Activated effector memory CD4-positive, alpha-beta T cell treated with anti-CD3 and anti-CD28 coated beads, Interleukin-2, amount 50 U/mL, for 16 hours (primary cell): ENCODE measurements around the gene NCKAP5.

Experiments used
- DNase-seq: peaks from one replicate; pipeline ENCODE4 v3.0.0-alpha.2; 2020

Gene NCKAP5

DNA sequence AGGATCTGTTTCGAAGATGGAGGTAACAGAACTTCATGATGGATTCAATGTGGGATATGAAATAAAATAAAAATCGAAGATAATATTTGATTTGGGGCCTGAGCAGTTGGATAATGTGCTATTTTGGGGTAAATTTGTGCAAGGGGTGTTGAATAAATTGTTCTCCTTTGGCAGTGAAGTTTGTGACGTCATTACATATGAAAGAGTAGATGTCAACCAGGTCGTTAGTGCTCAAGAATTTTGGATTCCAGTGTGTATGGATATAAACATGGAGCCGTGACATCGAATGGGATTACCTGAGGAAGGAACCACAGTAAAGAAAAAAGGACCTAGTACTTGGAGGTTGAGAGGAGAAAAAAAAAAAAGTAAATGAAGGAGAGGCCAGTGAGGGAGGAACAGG, 253.0 kb downstream of the NCKAP5 start:
- no peak for DNase-seq

DNA sequence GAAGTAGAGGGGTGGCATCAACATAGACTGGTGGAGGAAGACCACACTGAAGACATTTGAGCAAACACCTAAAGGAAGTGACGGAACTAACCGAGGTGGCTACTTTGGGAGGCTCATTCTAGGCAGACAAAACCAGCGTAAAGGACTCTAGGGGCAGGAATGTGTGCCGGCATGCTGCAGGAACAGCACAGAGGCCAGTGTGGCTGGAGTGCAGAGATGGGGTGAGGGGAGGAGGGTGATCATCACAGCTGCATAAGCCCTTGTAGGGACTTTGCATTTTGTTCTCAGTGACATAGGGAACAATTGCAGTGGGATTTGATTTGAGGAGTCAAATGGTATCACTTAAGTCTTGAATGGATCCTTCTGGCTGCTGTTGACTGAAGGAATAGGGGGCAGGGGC, 253.5 kb downstream of the NCKAP5 start:
- DNase-seq = no peak

DNA sequence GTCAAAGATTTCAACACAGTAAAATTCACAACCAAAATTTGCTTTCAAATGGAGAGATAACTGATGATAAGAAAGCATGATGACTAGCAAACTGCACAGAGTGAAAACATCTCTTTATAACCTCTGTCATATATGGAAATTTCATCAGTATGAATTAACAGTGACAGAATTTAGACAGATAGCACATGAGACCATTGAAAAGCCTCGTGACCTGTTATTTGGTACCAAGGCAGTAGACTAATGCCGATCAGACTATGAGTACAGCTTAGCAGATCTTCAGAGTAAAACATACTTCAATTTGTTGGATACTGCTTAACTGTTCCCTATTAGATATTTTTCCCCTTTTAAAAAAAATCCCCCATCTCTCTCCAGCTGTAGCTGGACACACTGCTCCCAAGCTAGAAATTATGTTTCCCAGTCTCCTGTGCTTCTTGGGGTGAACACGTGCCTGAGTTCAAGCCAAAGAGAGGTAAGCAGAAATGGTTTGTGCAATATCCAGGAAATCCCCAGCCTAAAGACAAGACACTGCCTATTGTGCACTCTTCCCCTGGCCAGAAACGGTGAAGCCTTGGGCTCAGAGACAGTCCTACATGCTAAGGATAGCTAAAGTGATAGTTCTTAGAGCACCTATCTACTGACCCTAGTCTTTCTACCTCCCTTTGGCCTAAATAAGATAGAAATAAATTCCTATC, 256.1 kb downstream of the NCKAP5 start:
- DNase-seq = no peak

DNA sequence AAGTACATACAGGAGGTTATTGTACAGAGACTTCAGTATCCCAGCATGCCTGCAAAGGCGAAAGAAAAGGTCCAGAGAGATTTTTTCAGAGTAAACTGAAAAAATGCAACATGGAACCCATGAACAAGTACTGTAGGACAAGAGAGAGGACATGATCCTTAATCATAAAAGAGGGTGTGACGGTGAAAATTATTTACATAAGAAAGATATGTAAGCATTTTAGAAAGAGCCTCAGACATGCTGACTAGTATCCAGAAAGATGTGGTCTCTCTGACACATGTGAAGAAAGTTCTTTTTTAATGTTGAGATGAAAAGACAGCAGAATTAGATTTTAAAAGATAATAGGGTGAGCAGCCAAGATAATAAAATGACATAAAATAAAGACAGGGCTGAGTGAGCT, 262.0 kb downstream of the NCKAP5 start:
- DNase-seq = no peak

DNA sequence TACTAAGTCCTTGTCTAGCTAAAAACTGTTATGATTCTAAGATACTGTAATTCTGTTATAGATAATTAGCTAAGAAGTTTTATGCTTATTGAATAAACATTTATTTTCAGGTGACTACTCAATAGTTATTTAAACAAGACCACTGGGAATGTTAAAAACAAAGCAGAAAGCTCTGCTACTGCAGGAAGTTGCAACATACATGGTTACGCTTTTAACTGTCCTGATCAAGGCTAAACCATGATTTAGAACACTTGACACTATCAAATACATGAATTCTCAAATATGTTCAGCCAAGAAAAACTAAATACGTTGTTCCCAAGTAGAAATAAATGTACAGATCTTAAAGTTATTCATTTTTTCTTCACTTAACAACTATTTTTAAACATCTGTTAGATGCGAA, 263.9 kb downstream of the NCKAP5 start:
- no peak for DNase-seq

DNA sequence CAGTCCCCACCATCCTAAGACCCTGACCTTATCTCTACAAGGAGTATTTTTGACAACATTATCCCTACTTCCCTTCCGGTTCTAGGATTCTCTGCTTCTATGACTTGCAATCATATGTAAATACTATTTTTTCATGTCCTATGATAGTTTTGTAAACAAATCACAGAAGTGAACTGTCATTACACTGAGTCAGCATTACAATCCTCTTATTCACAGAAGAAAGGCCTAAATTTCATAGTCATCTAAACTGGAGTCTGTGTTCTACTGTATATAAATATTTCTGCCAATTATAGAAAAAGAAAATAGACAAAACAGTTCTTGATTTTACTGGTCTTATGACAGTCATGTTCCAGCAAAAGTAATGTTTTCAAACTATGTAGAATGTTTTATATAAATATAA, 265.1 kb downstream of the NCKAP5 start:
- no peak for DNase-seq

DNA sequence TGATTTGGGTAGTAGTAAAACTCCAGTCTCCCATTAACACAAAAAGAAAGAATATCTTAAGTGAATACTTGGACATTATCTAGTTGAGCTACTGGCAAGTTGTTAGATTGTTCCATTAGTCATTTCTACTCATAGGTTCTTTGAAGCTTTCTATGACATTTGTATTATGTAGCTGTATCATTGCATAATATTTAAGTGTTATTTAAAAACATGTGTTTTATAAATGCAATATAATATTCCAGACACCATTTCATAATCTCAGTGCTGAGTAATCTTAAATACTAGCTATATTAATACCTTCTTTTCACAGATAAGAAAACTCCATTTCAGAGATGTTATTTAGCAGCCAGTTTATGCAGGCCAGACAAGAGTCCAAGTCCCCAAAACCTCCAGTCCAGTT, 271.9 kb downstream of the NCKAP5 start:
- no peak for DNase-seq

DNA sequence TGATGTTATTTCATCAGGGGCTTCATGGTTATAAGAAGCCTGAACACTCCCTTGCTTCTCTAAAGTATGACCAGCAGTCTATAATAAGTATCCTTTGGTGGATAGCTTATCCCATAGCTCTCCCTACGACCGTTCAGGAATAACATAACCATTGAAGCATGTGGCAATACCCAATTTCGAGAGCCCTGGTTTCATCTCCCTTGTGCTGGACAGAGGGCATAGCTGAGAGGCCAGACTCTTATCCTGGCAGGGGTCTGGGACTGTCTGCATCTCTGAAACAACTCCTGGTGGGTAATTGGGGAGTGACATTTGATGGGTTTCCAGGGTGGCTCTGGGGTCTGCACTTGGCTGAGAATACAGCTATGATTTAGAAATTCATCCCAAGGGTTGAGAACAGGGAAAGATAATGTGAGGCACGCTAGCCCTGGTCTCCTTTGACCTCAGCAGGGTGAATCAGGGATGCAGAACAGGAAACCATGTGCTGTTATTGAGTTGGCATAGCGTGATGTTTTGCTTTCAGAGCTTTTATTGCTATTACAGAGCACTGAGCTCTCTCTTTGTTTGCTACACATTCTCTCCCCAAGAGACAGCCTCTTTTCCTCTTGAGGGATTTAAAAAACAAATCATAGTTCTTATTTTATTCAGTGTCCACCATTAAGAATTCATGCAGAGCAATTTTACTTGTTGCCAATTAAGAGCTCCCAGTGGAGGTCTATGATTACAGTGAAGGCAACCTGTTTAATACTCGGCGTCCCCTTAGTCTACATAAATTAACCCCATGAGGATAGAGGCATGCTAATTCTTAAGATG, 274.5 kb downstream of the NCKAP5 start:
- no peak for DNase-seq

DNA sequence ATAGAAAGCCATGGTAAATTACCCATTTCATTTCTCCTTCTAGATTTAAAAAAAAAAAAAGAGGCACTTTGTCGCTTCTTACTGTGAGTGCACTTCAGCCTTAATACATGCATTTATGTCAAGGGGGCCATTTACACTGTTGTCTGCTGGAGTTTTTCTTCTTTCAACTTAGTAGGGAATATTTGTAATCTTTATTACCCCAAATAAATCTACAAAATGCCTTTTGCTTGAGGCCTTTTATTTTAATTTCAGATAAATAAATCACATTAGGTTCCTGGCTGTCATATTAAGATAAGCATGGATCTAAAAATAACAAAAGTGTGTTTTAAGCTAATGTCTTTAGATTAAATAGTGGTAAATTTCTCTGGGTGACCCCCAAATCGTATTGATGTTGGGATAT, 276.0 kb downstream of the NCKAP5 start:
- no peak for DNase-seq

DNA sequence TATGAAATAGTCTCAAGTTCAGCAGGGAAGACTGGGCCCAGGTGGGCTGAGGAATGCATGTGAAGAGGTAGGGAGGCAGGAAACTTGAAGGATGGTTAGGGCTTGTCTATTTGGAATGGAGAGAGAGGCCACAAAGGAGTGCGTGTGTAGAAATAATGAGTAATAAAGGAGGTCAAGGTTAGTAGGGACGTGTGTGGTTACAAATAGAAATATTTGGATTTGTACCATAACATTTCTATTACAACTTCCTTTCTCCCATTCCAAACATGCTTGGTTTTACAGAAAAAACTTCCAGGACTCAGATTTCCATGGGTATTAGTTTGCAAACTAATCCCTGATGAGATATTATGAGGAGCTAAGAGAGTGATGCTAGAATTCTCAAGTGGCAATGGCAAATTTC, 280.6 kb downstream of the NCKAP5 start:
- no peak for DNase-seq

DNA sequence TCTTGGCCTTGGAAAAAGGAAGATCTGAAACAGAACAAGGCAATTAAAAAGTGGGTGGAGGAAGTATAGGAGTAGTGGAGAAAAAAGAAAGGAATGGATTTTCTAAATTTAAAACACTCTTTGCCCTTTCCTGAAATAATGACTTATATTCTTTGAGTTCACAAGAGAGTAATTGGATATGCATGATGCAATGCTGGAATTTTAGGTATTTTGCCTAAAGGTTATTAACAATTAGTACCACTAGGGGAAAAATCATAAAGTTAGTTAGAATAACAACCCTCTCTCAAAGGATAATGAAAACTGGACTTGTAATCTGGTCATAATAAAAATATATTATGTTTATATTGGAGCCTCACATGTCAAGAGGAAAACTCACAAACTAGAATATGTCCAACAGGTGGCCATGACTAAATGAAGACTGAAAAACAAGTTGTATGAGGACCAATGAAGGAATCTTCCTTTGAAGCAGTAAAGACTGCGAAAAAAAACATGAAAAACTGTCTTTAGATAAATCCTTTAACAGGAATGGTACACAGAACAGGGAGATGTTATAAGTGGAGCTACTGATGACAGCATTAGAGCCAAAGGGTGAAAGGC, 281.8 kb downstream of the NCKAP5 start:
- no peak for DNase-seq

DNA sequence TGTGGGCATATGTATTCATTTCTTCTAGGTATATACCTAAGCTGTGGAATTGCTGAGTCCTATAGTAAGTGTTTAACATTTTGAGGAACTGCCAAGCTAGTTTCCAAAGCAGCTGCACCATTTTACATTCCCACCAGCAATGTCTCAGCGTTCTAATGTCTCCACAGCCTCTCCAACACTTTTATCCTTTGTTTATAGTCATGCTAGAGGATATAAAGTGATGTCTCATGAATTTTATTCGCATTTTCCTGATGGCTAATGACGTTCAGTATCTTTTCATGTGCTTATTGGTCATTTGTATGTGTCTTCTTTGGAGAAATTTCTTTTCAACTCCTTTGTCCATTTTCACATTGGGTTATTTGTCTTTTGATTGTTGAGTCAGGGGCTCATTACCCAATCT, 295.2 kb downstream of the NCKAP5 start:
- DNase-seq = no peak

DNA sequence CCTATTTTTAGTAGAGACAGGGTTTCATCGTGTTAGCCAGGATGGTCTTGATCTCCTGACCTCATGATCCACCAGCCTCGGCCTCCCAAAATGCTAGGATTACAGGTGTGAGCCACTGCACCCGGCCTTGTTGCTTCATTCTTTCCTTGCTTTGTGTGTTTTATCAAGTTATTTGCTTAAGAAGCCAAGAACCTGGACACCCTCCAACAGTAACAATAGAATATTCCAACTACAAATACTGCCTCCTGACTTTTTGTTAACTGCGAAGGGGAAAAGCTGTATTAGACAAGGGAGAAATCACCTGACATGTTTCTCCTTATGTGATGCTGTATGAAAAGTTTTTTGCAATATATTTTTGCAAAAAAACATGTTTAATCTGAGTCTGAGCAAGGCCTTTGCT, 297.2 kb downstream of the NCKAP5 start:
- no peak for DNase-seq

DNA sequence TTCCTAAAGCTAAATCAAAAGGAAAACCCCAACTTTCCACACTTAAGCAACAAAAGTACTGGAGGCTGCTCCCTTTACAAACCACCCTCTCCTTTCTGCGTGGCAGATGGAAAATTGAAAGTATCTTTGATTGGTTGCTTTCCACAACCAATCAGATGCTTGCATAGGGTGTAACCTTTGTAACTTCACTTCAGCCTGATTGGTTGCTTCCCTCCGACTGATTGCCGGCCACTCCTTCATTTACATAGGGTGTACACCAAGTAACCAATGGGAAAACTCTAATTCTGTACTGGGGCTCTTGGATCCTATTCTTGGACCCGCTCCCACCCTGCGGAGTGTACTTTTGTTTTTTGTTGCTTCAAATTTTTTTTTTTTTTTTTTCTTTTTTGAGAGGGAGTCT, 297.7 kb downstream of the NCKAP5 start:
- no peak for DNase-seq

DNA sequence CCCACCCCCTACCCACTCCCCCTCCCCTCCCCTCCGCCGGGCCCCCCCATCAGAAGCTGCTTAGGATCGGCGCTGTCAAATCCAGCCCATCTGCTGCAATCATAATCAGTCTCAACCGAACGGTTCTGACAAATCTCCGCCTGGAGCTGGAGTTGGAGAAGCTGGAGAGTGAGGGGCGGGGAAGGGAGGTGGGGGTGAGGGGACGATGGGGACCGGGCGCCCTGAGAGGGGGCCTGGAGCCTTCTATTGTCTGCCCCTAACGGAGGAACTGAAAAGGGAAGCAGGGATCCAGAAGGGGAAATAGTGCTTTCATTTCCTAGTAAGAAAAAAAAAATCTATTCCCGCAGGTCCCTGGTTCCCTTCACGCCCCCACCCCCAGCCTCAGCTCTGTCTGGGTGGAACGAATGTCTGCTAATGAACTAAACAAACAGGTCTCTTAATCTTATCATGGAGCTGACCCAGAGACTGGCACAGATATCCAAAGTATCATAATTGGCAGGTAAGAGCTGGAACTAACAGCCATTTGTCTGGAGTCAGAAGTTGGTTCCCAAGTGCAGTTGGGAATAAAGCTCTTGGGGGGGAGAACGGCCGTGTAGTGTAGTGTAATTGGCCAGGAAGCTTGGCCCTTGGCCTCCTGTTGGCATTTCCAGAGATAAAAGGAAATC, 301.2 kb downstream of the NCKAP5 start:
- no peak for DNase-seq

DNA sequence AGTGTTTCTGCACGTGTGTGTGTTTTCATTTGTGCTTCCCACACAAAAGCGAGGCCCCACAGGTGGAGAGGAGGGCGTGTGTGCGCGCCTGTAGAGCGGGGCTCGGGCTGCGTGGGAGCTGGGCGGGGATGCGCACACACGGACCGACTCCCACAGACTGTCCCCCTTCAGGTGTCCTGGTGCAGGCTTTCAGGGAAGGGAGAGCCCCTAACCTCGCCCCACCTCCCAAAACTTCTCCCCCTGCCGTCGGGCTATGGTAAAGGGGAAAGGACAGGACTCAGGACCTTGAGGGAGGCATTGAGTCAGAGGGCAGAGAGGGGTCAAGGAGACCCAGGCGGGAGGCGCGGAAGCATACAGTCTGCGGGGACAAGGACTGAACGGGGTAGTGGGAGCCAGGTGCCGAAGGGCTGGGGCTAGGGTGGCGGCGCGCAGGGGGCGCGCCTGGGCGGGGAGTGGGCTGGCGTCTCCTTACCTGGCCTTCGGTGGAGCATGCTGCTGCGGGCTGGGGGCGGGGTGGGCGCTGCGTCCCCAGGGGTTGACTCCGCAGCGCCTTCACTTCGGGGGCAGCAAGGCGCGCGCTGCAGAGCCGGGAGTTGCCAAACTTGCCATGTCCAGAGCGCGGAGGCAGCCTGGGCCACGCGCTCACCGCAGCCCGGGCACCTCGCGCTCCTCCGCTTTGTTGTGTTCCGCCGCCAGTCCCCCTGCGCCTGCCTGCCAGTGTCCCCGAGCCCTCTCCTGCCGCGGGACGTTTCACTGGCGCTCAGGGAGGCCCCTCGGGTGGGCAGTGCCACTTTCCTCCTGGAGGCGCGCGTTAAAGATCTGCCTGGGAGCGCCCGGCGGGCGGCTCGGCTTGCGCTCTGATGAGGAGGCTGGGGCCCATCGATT, 302.0 kb downstream of the NCKAP5 start:
- DNase-seq = no peak

DNA sequence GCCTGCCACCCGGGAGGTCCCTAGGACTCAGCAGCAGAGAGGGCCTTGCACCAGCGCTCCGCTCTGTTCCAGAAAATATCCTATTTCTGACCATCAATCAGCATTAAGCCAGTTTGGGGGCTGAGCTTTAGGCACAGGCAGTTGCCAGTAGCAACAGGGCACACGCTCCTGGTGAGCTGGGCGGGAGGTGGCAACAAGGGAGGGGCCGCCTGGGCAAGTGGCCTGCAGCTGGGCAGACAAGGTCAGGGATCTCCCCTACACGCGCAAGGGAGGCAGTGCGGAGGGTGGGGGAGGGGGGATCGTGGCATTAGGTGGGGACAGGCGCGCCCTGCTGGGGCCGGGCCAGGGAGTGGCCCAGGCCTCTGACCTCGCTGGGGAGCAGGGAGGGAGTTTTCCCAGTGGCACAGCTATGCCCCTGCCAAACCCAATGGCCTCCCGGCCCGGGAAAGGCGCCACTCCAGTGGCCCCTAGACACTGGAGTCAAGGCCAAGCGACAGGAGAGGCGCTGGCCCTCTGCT, 302.8 kb downstream of the NCKAP5 start:
- no peak for DNase-seq

DNA sequence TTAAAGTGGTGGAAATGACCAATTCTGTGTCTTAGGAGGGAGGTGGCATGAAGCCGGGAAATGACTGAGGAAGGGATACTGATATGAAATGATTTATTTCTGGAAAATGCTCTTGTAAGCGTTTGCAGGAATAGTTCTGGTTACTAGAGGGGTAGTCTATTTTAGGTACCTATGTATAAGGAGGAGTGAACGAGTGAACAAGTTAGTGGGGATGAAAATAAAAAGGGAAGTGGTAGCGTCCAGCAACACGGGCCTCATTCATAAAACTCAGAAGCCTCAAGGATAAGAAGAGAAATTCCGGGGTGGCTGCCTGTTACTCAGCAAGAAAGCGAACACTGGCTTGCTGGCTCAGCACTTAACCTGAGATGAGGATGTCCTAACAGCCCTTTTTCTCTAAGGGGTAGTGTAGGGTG, 303.3 kb downstream of the NCKAP5 start:
- DNase-seq = no peak

DNA sequence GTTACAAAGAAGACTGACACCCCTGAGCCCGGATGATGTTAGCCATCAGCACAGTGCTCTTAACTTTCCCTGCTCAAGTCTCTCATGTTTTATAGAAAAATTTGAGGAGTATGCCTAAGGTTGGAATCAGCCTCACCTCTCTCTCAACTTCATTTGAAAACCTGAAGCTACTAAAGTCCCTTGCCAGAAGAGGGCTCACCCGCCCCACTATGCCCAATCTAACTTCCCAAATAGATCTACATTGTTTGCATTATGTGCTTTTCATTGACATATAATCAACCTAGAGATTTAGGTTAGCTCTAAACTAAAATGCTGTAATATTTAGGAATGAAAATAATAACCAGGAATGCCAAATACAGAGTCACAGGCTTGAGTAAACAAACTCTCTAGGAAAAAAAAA, 305.4 kb downstream of the NCKAP5 start:
- DNase-seq = no peak

DNA sequence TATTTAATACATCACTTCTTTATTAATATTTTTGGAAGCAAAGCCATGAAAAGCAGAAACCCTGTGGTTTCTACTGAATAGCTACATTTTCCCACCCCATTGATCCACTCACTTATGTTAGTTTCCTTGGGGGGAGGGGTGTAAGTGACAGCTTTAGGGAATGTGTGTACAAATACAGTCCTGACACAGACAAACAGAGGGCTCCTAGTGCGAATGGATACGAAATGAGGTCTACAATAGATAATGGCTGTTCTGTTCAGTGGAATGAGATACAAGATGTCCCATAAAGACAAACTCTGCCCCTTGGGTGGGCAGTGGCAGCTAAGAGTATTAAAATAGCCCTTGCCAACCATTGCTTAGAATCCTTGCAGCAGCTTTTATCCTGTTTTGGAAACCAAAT, 312.9 kb downstream of the NCKAP5 start:
- no peak for DNase-seq

DNA sequence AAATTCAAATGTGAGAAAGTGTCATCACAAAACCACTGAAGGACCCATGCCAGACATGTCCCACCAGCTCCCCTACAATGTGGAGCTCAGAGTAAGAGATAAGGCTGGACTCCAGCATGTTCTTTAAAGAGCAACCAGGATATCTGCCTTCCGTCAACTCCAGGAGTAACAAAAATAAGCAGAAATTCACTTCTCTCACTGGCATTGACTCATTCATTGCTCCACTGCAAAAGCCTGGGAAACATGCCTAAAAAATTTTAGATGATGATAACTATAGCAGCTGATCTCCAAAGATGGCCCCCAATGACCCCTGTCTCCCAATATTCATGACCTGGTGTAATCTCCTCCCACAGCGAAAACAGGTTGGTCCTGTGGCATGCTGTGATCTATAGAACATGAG, 314.5 kb downstream of the NCKAP5 start:
- DNase-seq = no peak

DNA sequence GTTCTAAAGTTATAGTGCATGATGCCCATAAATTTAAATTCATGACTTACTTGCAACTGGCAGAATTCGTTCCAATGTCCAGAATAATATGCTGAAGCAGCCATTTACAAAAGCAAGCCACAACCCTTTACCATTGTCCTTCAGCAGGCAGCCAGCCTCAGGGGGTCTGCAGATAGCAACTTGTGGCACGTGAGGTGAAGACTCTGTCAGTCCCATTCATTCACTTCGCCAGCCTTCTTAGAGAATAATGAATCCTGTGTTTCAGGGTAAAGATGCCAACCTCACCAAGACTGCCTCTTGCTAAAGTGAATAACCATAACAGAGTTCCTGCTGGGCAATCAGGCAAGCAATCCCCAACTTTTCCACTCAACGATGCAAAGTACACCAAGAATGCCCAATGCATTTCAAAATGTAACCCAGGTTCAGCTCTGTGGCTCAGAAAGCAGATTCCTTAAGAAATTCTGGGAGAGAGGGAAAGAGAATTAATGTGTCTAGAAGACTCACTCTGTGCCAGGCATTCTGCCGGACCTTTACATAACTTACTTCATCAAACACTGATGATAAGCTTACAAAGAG, 315.4 kb downstream of the NCKAP5 start:
- no peak for DNase-seq
